ENCODE results near the gene TTC9C. TPM values are rescaled to one million over a fixed set of nuclear protein-coding genes. Genes with fewer than 3 reads are reported as not detected.

The TTC9C gene
- polyA plus RNA-seq, 1 donor (not counting 4 experiments of a cell fraction or from before 2014, with no cell fraction given) = 26.1 TPM

DNA sequence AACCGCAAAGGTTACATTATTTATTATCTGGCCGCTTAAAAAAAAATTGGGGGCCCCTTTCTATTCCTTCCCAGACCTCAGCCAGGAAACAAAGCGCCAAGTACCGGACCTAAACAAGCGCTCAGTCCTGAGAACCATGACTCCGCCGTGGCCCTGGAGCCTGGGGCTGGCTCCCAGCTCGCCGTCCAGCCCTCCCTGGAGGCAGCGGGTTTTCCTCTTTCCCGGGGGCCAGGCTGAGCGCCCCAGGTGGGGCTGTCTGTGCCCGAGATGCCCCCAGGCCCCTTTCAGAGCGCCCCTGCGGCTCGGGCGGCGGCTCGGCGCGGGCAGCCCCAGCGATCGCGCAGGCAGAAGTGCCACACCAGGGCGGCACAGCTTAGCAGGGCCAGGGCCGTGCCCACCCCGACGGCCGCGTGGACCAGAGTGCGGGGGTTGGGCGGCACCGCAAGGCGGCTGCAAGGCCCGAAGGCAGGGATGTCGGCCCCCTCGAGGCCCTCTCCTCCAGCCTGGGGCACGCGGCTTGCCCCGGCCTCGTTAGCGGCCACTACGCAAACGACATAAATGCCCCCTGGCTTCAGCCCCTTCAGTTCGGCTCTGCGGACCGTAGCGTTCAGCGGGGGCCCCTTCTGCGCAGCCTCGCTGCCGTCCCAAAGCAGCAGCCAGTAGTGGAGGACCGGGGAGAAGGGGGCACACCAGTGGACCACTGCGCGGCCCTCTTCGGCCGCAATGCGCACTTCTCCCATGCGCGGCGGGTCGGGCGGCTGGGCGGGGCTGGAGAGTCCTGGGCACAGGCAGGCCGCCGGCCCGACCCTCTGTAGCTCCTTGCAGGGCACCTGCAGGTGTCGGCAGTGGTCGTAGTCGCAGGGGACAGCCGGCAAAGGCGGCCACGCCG lies 40.5 kb upstream of the TTC9C start:
- H2AFZ ChIP-seq (ENCODE audit: control insufficient read depth, low read length) = no peak overlapping the region
- H3K36me3 ChIP-seq (ENCODE audit: control insufficient read depth in 2 of 2, extremely low read depth in 1 of 2, insufficient read depth in 2 of 2, low read length in 2 of 2) = peaks cover 4 to 15% of the 10 kb centered on the region in 2 experiments
- H3K9ac ChIP-seq (ENCODE audit: control insufficient read depth, extremely low read depth, insufficient read depth, low read length) = no peak overlapping the region
- no peaks in the 10 kb centered on the region for H3K27me3 ChIP-seq (ENCODE audit: control insufficient read depth, extremely low read depth, insufficient read depth, low read length)
- TF ChIP-seq CTCF (optimal IDR thresholded peaks at IDR 0.05 in 1 of 3, IDR thresholded peaks at IDR 0.05 in 1 of 3, conservative IDR thresholded peaks at IDR 0.05 in 1 of 3; ENCODE audit: extremely low read depth in 1 of 3, insufficient read depth in 2 of 3, low read length in 3 of 3) (no peak), EZH2 (IDR thresholded peaks at IDR 0.05; ENCODE audit: low read length) (no peak)
- no peaks in the 10 kb centered on the region for H3K79me2 ChIP-seq (ENCODE audit: control insufficient read depth, insufficient read depth, low read length)
- FAIRE-seq (no peak), DNase-seq (ENCODE audit: low read depth, low spot score) (no peak)
- H3K27ac ChIP-seq (ENCODE audit: control insufficient read depth, insufficient read depth, low read length) = no peak overlapping the region
- H3K9me3 ChIP-seq (ENCODE audit: control insufficient read depth, low read depth, low read length) = no peaks in the 10 kb centered on the region
- H3K4me3 ChIP-seq (ENCODE audit: control insufficient read depth in 2 of 3, extremely low read depth in 1 of 3, insufficient read depth in 2 of 3, low read depth in 1 of 3, low read length in 3 of 3) = no peak overlapping the region
- no peaks in the 10 kb centered on the region for H4K20me1 ChIP-seq (ENCODE audit: control insufficient read depth, extremely low read depth, insufficient read depth, low read length)
- no peak overlapping the region for H3K4me2 ChIP-seq (ENCODE audit: control insufficient read depth, extremely low read depth, insufficient read depth, low read depth, low read length)
- H3K9me1 ChIP-seq (ENCODE audit: control insufficient read depth, extremely low read depth, insufficient read depth, low read length) = no peaks in the 10 kb centered on the region
- dilution Hi-C loops (cut with MboI; ENCODE audit: extremely low pct_ligation_motif_present, low sequenced_read_pairs) = no loop called here
- peaks cover 12% of the 10 kb centered on the region for H3K4me1 ChIP-seq (ENCODE audit: control insufficient read depth, extremely low read depth, insufficient read depth, low read length)

- Histone ChIP-seq H3K36me3 (ENCODE audit: control insufficient read depth in 2 of 2, extremely low read depth in 1 of 2, insufficient read depth in 2 of 2, low read length in 2 of 2) (peaks cover 4 to 16% of the 10 kb centered on the region in 2 experiments), H4K20me1 (ENCODE audit: control insufficient read depth, extremely low read depth, insufficient read depth, low read length) (no peaks in the 10 kb centered on the region), H3K4me3 (ENCODE audit: control insufficient read depth in 2 of 3, extremely low read depth in 1 of 3, insufficient read depth in 2 of 3, low read depth in 1 of 3, low read length in 3 of 3) (no peak overlapping the region), H3K79me2 (ENCODE audit: control insufficient read depth, insufficient read depth, low read length) (no peaks in the 10 kb centered on the region), H3K9ac (ENCODE audit: control insufficient read depth, extremely low read depth, insufficient read depth, low read length) (no peak overlapping the region), H3K9me1 (ENCODE audit: control insufficient read depth, extremely low read depth, insufficient read depth, low read length) (no peaks in the 10 kb centered on the region), H3K27me3 (ENCODE audit: control insufficient read depth, extremely low read depth, insufficient read depth, low read length) (no peaks in the 10 kb centered on the region), H3K27ac (ENCODE audit: control insufficient read depth, insufficient read depth, low read length) (no peak overlapping the region), H3K4me1 (ENCODE audit: control insufficient read depth, extremely low read depth, insufficient read depth, low read length) (peaks cover 12% of the 10 kb centered on the region), H3K4me2 (ENCODE audit: control insufficient read depth, extremely low read depth, insufficient read depth, low read depth, low read length) (no peak overlapping the region), H3K9me3 (ENCODE audit: control insufficient read depth, low read depth, low read length) (no peaks in the 10 kb centered on the region), H2AFZ (ENCODE audit: control insufficient read depth, low read length) (no peak overlapping the region)
- no peak for DNase-seq (ENCODE audit: low read depth, low spot score)
- dilution Hi-C loops (cut with MboI; ENCODE audit: extremely low pct_ligation_motif_present, low sequenced_read_pairs) = no loop called here
- TF ChIP-seq CTCF (optimal IDR thresholded peaks at IDR 0.05 in 1 of 3, IDR thresholded peaks at IDR 0.05 in 1 of 3, conservative IDR thresholded peaks at IDR 0.05 in 1 of 3; ENCODE audit: extremely low read depth in 1 of 3, insufficient read depth in 2 of 3, low read length in 3 of 3) (no peak), EZH2 (IDR thresholded peaks at IDR 0.05; ENCODE audit: low read length) (no peak)
- no peak for FAIRE-seq
Measured at GRCh38 chr11:62688491-62688890, 39.8 kb upstream of the TTC9C start.

Data from keratinocyte (primary cell).